HepG2 (cell line): ENCODE data around the gene NUP153. TPM values are rescaled to one million over a fixed set of nuclear protein-coding genes. Genes with fewer than 3 reads are reported as not detected.

Experiments
- CENPBD1 ChIP-seq: sonication (generic); formaldehyde crosslinking; IDR thresholded peaks from 2 replicates; pipeline ENCODE4 v1.8.0; 2022; ENCODE audit warnings: missing genetic modification reagents, low read depth, mild to moderate bottlenecking, borderline replicate concordance
- EEA1 ChIP-seq: sonication (generic); formaldehyde crosslinking; IDR thresholded peaks from 2 replicates; pipeline ENCODE4 v1.5.1; 2020; ENCODE audit warnings: mild to moderate bottlenecking, missing genetic modification reagents, borderline replicate concordance
- HMGXB3 ChIP-seq: sonication (generic); formaldehyde crosslinking; IDR thresholded peaks from 2 replicates; pipeline ENCODE4 v1.4.0; 2020; ENCODE audit warnings: missing genetic modification reagents, borderline replicate concordance
- MEIS2 ChIP-seq: sonication (generic); formaldehyde crosslinking; IDR thresholded peaks from 2 replicates; pipeline ENCODE4 v1.9.0; 2021; ENCODE audit warnings: mild to moderate bottlenecking, missing genetic modification reagents
- MNT ChIP-seq: fragments of 450-650 bp; IDR thresholded peaks from 2 replicates; pipeline ENCODE4 v1.6.1; 2016
- NCOA2 ChIP-seq: sonication (generic); formaldehyde crosslinking; IDR thresholded peaks from 2 replicates; pipeline ENCODE4 v1.8.0; 2022; ENCODE audit warnings: inconsistent platforms
- NONO ChIP-seq, 2 experiments: fragments of 450-650 bp in 1 of 2; sonication (generic) in 1 of 2; formaldehyde crosslinking in 1 of 2; IDR thresholded peaks in 1 of 2; conservative IDR thresholded peaks in 1 of 2; 2 replicates each; pipeline versions ENCODE4 v1.6.1 to v1.8.0; 2017 to 2022; ENCODE audit warnings: mild to moderate bottlenecking in 1 of 2, missing genetic modification reagents in 1 of 2, moderate library complexity in 1 of 2
- PRPF4 ChIP-seq: fragments of 200-400 bp; formaldehyde crosslinking; IDR thresholded peaks from 2 replicates; pipeline ENCODE4 v1.6.1; 2016; ENCODE audit warnings: low read length, low read depth; ENCODE audit not compliant: poor library complexity, severe bottlenecking
- RFXANK ChIP-seq: IDR thresholded peaks from 2 replicates; pipeline ENCODE4 v1.6.1; 2016
- SMAD1 ChIP-seq: sonication (generic); formaldehyde crosslinking; IDR thresholded peaks from 2 replicates; pipeline ENCODE4 v1.4.0; 2020; ENCODE audit warnings: missing genetic modification reagents, low read depth, mild to moderate bottlenecking, borderline replicate concordance
- ZFAT ChIP-seq: sonication (generic); formaldehyde crosslinking; conservative IDR thresholded peaks from 2 replicates; pipeline ENCODE4 v1.8.1; 2023; ENCODE audit warnings: missing genetic modification reagents, inconsistent platforms
- ZFP62 ChIP-seq: sonication (generic); formaldehyde crosslinking; IDR thresholded peaks from 2 replicates; pipeline ENCODE4 v1.4.0; 2020; ENCODE audit warnings: missing genetic modification reagents
- ZNF205 ChIP-seq: IDR thresholded peaks from 2 replicates; pipeline ENCODE4 v1.6.1; 2018; ENCODE audit warnings: missing biosample characterization, missing genetic modification reagents
- ZNF441 ChIP-seq: sonication (generic); formaldehyde crosslinking; IDR thresholded peaks from 2 replicates; pipeline ENCODE4 v1.7.0; 2021; ENCODE audit warnings: missing genetic modification reagents, borderline replicate concordance
- ZNF501 ChIP-seq: sonication (generic); formaldehyde crosslinking; IDR thresholded peaks from 2 replicates; pipeline ENCODE4 v1.5.1; 2020; ENCODE audit warnings: mild to moderate bottlenecking, moderate library complexity, missing genetic modification reagents
- ZNF567 ChIP-seq: sonication (generic); formaldehyde crosslinking; IDR thresholded peaks from 2 replicates; pipeline ENCODE4 v1.8.1; 2023; ENCODE audit warnings: mild to moderate bottlenecking, missing genetic modification reagents, borderline replicate concordance
- ZNF687 ChIP-seq: sonication (generic); formaldehyde crosslinking; IDR thresholded peaks from 2 replicates; pipeline ENCODE4 v1.5.1; 2020; ENCODE audit warnings: mild to moderate bottlenecking, missing genetic modification reagents, moderate library complexity
- ZNF83 ChIP-seq: sonication (generic); formaldehyde crosslinking; IDR thresholded peaks from 2 replicates; pipeline ENCODE4 v1.4.0; 2020; ENCODE audit warnings: missing genetic modification reagents, mild to moderate bottlenecking, borderline replicate concordance
- polyA plus RNA-seq, 8 experiments: library from polyadenylated mRNA; depleted of rRNA in 3 of 8; stranded (reverse) in 7 of 8; unstranded in 1 of 8; fragments of >200 nt; fragmentation: Illumina TruSeq in 4 of 8; extraction: Trizol in 4 of 8; gene quantifications; 2 replicates each; pipeline versions ENCODE4 v1.2.1 to v1.2.3, GENCODE V29; 2011 to 2016; ENCODE audit warnings: low read depth in 4 of 8, missing spikeins in 1 of 8, mixed read lengths in 1 of 8; ENCODE audit not compliant: insufficient read depth in 1 of 8
- total RNA-seq, 5 experiments: library from RNA; depleted of rRNA; stranded (reverse); fragments of >200 nt; fragmentation: Illumina TruSeq; extraction: Trizol; gene quantifications; 2 replicates each; pipeline ENCODE4 v1.2.3, GENCODE V29; 2016; ENCODE audit warnings: low read depth in 1 of 5

The NUP153 gene
- total and polyA plus RNA-seq, 2 of the 13 experiments (the other 11 are each of a cell fraction or from before 2014, with no cell fraction given), result 29.8 to 55.2 TPM

- TF ChIP-seq MNT, result peak; percentile 78
- TF ChIP-seq HMGXB3 (CRISPR knock-in tag), result peak; percentile 95
- TF ChIP-seq ZNF441 (CRISPR knock-in tag), result peak; percentile 78; the same call in 1 of the 2 replicates
- no peak for TF ChIP-seq ZNF83
- TF ChIP-seq ZNF501 (CRISPR knock-in tag), result peak; percentile 98
- TF ChIP-seq CENPBD1 (CRISPR knock-in tag), result no peak
- 0 out of 2 replicates have a peak, but pooled peaks have one; percentile 33 for TF ChIP-seq ZFAT (CRISPR knock-in tag)
- TF ChIP-seq NONO (IDR thresholded peaks at IDR 0.05), result no peak
- peak; percentile 98 for TF ChIP-seq NONO (CRISPR knock-in tag; conservative IDR thresholded peaks at IDR 0.05)
- peak; percentile 72; the same call in 1 of the 2 replicates for TF ChIP-seq RFXANK (CRISPR knock-in tag)
- no peak; the same call in 1 of the 2 replicates for TF ChIP-seq ZNF567 (CRISPR knock-in tag)
- TF ChIP-seq EEA1 (CRISPR knock-in tag), result 0 out of 2 replicates have a peak, but pooled peaks have one; percentile 39
- TF ChIP-seq SMAD1 (CRISPR knock-in tag), result no peak
- no peak; the same call in 1 of the 2 replicates for TF ChIP-seq ZFP62 (CRISPR knock-in tag)
- peak; percentile 80 for TF ChIP-seq MEIS2 (CRISPR knock-in tag)
- peak; percentile 91 for TF ChIP-seq ZNF205 (CRISPR knock-in tag)
- no peak for TF ChIP-seq PRPF4
- TF ChIP-seq NCOA2 (CRISPR knock-in tag), result peak; percentile 39; the same call in 1 of the 2 replicates
- peak; percentile 87 for TF ChIP-seq ZNF687 (CRISPR knock-in tag)
These were observed at the start of gene NUP153 (continued) for GRCh38 chr6:17706580-17707370.
